ENCODE results near the gene EP400.
"Not testable (repeated sequence)": the region's sequence is repeated elsewhere in the genome, so short reads cannot be mapped to it uniquely, and the experiment has no call there.

GRCh38 chr12:131954460-131954859 is 4.7 kb downstream of the EP400 start:
- TF ChIP-seq CTCF (conservative IDR thresholded peaks at IDR 0.05); ZFX (IDR thresholded peaks at IDR 0.05): not testable (repeated sequence)
